PC-9 (cell line): ENCODE measurements around the gene RFX8. TPM values are rescaled to one million over a fixed set of nuclear protein-coding genes. Genes with fewer than 3 reads are reported as not detected.
A peak's percentile ranks its signal among the peaks of the same experiment; 100 is the strongest.

Experiments used
- BruUV-seq: library from RNA; stranded (reverse); fragments of 400-500 nt; replicated peaks from 2 replicates; lab custom pipeline; 2021; lab: Mats Ljungman, UMichigan
- CTCF ChIA-PET: fragments of 300-600 bp; sonication (Branson Sonifier 250); formaldehyde crosslinking; loops from one replicate; lab custom pipeline; 2022; ENCODE audit warnings: antibody characterized with exemption; lab: Charles Lee
- POLR2A ChIA-PET: fragments of 300-600 bp; sonication (Branson Sonifier 250); formaldehyde crosslinking; loops from one replicate; lab custom pipeline; 2022; ENCODE audit warnings: antibody characterized with exemption; ENCODE audit not compliant: unreplicated experiment; lab: Charles Lee
- DNase-seq, 2 experiments: peaks; one replicate each; pipeline versions ENCODE4 v3.0.0 to v3.0.0-alpha.2; 2015 to 2022; ENCODE audit warnings: mixed read lengths in 1 of 2
- H2AFZ ChIP-seq: fragments of 200-600 bp; sonication (generic); 2 replicates; pipeline ENCODE4 v1.8.1; 2017; ENCODE audit warnings: antibody characterized with exemption
- H3F3A ChIP-seq: fragments of 200-600 bp; sonication (generic); 2 replicates; pipeline ENCODE4 v1.8.1; 2017; ENCODE audit warnings: antibody characterized with exemption, mild to moderate bottlenecking, low read depth; ENCODE audit not compliant: insufficient read depth
- H3K27ac ChIP-seq: fragments of 200-600 bp; sonication (generic); 2 replicates; pipeline ENCODE4 v1.6.1; 2016; ENCODE audit warnings: mixed run types
- H3K27me3 ChIP-seq: fragments of 200-600 bp; sonication (generic); 2 replicates; pipeline ENCODE4 v1.6.1; 2016; ENCODE audit warnings: low read depth, mixed run types; ENCODE audit not compliant: insufficient read depth
- H3K36me3 ChIP-seq: fragments of 200-600 bp; sonication (generic); 2 replicates; pipeline ENCODE4 v1.6.1; 2016; ENCODE audit warnings: low read depth, mixed run types
- H3K4me1 ChIP-seq: fragments of 200-600 bp; sonication (generic); replicated peaks from 2 replicates; pipeline ENCODE4 v1.6.1; 2016; ENCODE audit warnings: mixed run types; ENCODE audit not compliant: insufficient read depth
- H3K4me2 ChIP-seq: fragments of 200-600 bp; sonication (generic); 2 replicates; pipeline ENCODE4 v1.6.1; 2017; ENCODE audit warnings: mixed run types
- H3K4me3 ChIP-seq: fragments of 200-600 bp; sonication (generic); 2 replicates; pipeline ENCODE4 v1.6.1; 2016; ENCODE audit warnings: mixed run types
- H3K79me2 ChIP-seq: fragments of 200-600 bp; sonication (generic); 2 replicates; pipeline ENCODE4 v1.6.1; 2017; ENCODE audit warnings: low read depth, mixed run types
- H3K9me2 ChIP-seq: fragments of 200-600 bp; sonication (generic); 2 replicates; pipeline ENCODE4 v1.8.1; 2017; ENCODE audit warnings: mild to moderate bottlenecking; ENCODE audit not compliant: insufficient read depth
- H3K9me3 ChIP-seq: fragments of 200-600 bp; sonication (generic); 2 replicates; pipeline ENCODE4 v1.8.1; 2016; ENCODE audit warnings: low read depth; ENCODE audit not compliant: insufficient read depth
- H4K20me1 ChIP-seq: fragments of 200-600 bp; sonication (generic); 2 replicates; pipeline ENCODE4 v1.8.1; 2017; ENCODE audit not compliant: insufficient read depth
- CTCF ChIP-seq: fragments of 200-600 bp; sonication (generic); conservative IDR thresholded peaks from 2 replicates; pipeline ENCODE4 v1.6.1; 2017; ENCODE audit warnings: mixed run types, antibody characterized with exemption, mild to moderate bottlenecking, moderate library complexity
- EZH2 ChIP-seq: fragments of 200-600 bp; sonication (generic); IDR thresholded peaks from 2 replicates; pipeline ENCODE4 v1.8.0; 2017; ENCODE audit warnings: antibody characterized with exemption, low read depth
- intact Hi-C: fragments of 100-400 bp; cut with micrococcal nuclease; formaldehyde crosslinking; loops from one replicate; pipeline ENCODE4 v1.10.0; 2022; ENCODE audit not compliant: unreplicated experiment
- total RNA-seq: library from RNA; stranded (reverse); gene quantifications from 2 replicates; pipeline ENCODE4 v1.2.3, GENCODE V29; 2021

RFX8 gene
- total RNA-seq, 1 experiment from 2014 or later, result not detected

- H3K4me3 ChIP-seq, result no peak overlapping the region
- H3K36me3 ChIP-seq, result no peaks in the 10 kb centered on the region
- no peaks in the 10 kb centered on the region for H3K9me3 ChIP-seq
- H3K9me2 ChIP-seq, result no peaks in the 10 kb centered on the region
- no peak for DNase-seq
- no peaks in the 10 kb centered on the region for H3K79me2 ChIP-seq
- no peak overlapping the region for H3K27ac ChIP-seq
- H2AFZ ChIP-seq, result no peak overlapping the region
- intact Hi-C loops, result no loop called here
- H4K20me1 ChIP-seq, result no peaks in the 10 kb centered on the region
- no peak overlapping the region for H3K4me2 ChIP-seq
- ChIA-PET CTCF (no interaction called here), POLR2A (no interaction called here)
- H3F3A ChIP-seq, result no peaks in the 10 kb centered on the region
- no peaks in the 10 kb centered on the region for H3K27me3 ChIP-seq
- H3K4me1 ChIP-seq, result peaks cover 10% of the 10 kb centered on the region
- no TSS peak for BruUV-seq
- no peak for TF ChIP-seq EZH2
- no peak for TF ChIP-seq CTCF
These were observed 2.6 kb upstream of the RFX8 start for GRCh38 chr2:101477556-101477955.

GRCh38 chr2:101476605-101477208 lies 1.8 kb upstream of the RFX8 start:
- Histone ChIP-seq H3K27me3 (no peaks in the 10 kb centered on the region), H3K27ac (no peak overlapping the region), H3K36me3 (no peaks in the 10 kb centered on the region), H3K4me2 (no peak overlapping the region), H3K9me3 (no peaks in the 10 kb centered on the region), H2AFZ (no peak overlapping the region), H3F3A (no peaks in the 10 kb centered on the region), H3K4me1 (peaks cover 10% of the 10 kb centered on the region), H3K9me2 (no peaks in the 10 kb centered on the region), H3K79me2 (no peaks in the 10 kb centered on the region), H3K4me3 (no peak overlapping the region), H4K20me1 (no peaks in the 10 kb centered on the region)
- no peak for TF ChIP-seq CTCF
- no peak for TF ChIP-seq EZH2
- no peak for DNase-seq
- CTCF ChIA-PET, result no interaction called here
- POLR2A ChIA-PET, result no interaction called here
- intact Hi-C loops, result no loop called here
- BruUV-seq, result no TSS peak

GRCh38 chr2:101473911-101474701 lies 806 bp downstream of the RFX8 start:
- Histone ChIP-seq H3K4me2 (peak overlapping the region; percentile 61), H3K36me3 (no peaks in the 10 kb centered on the region), H3F3A (no peaks in the 10 kb centered on the region; the same call in 1 of the 2 replicates), H4K20me1 (no peaks in the 10 kb centered on the region), H3K9me2 (no peaks in the 10 kb centered on the region), H3K79me2 (no peaks in the 10 kb centered on the region), H2AFZ (peak overlapping the region; percentile 77), H3K4me3 (peak overlapping the region; percentile 50), H3K9me3 (no peaks in the 10 kb centered on the region), H3K27ac (no peak overlapping the region), H3K4me1 (peaks cover 10% of the 10 kb centered on the region), H3K27me3 (no peaks in the 10 kb centered on the region)
- TF ChIP-seq EZH2 (no peak), CTCF (no peak)
- intact Hi-C loops, result no loop called here
- POLR2A ChIA-PET, result no interaction called here
- peak in 1 of 2 experiments; percentile 21 for DNase-seq
- CTCF ChIA-PET, result interaction anchor here (0.6 to 1.0 kb wide), 2 partner anchors 37 to 782 kb away, joined by 3 to 4 read pairs; no protein-coding TSS in a partner anchor
- BruUV-seq, result no TSS peak
